ENCODE measurements around the gene SCNN1A.

Gene SCNN1A

DNA sequence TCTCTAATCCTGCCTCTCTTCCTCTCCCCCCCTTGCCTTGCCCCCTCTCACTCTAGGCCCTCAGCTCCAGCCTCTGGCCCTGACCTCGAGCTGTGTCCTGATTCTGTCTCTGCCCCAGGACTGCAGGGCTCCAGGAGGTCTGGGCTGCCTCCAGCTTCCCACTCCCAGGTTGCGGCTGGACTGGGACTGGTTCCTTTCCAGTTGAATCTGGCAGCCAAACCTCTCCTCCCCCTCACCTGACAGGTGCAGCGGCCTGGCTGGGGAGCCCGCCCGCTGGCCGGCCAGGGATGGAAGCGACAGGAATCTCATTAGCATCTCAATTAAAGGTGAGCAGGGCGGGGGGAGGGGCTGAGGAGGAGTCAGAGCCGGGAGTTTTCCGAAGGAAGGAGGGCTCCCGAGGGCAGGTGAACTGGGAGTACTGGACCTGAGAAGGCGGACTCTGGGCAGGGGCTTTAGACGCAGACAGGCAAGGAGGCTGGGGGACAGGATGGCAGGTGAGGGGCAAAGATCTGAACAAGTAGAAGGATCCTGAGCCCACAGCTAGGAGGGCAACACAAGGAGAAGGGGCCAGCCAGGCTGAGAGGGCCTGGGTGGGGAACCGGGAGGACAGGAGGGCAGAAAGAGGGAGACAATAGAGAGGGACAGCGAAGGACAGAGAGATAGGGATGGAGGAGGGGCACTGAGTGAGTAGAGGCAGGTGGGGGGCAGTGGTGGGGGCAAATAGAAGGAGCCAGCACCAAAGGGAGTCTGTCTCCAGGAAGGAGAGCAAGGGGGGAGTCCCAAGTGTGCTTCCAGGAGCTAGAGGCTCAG, at the start of gene SCNN1A:
TSS of gene SCNN1A (minus strand) at position 295 of the 810 bp plus-strand sequence. CDS start 780 bp downstream, outside the sequence.
- DNase-seq: no peak

DNA sequence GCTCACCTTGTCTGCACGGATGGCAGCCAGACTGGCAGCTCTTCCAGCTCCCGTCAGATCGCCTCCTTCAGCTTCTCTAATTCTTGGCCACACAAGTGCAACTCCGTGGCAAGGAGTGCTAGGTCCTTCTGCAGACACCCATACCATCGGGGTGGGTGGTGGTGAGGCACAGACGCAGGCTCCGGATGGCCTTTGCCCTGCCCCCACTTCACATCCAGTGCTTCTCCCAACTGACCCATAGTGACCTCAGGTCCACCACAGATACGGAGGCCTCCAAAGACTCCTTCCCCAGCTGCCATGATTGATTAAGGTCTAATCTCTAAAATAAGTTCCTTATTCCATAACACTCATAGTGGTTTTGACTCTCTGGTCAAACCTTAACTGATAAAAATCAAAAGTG, 49.5 kb upstream of the SCNN1A start:
- no peak for DNase-seq

DNA sequence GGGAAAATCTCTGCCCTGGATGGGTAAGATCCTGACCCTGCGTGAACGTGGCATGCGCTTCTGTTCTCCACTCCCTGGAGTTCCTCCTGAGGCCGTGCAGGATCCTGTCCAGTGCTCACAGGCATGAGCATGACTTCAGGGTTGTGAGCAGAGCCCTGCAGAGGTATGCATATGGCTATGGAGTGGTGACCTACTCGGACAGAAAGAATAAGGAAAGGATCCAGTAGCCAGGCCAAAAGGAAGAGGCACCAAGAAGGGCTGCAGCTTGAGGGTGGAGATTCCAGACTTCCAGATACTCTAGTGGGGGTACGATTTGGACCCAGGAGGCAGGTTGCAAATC, 48.6 kb upstream of the SCNN1A start:
- no peak for DNase-seq

DNA sequence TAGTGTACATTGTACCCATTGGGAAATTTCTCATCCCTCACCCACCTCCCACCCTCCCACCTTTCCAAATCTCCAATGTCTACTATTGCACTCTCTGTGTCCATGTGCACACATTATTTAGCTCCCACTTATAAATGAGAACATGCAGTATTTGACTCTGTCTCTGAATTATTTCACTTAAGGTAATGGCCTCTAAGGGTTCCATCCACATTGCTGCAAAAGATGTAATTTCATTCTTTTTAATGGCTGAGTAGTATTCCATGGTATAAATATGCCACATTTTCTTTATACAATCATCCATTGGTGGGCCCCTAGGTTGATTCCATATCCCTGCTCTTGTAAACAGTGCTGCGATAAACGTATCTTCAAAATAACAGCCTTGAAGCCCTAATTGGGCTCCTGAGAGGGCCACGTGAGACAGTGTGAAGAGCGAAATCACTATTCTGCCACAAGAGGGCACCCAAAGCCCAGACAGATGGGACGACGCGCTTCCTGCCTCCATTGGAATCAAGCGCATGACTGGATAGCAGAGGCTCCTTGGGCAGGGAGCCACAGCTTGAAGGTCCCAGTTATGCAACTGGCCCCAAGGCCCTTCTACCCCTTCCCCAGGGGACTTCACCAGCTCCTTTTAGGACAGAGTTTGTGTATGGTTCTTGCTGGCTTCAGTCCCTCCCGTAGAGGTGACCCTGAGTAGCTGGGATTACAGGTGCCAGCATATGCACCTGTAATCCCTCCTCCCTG, 48.1 kb upstream of the SCNN1A start:
- DNase-seq: peak; percentile 86

DNA sequence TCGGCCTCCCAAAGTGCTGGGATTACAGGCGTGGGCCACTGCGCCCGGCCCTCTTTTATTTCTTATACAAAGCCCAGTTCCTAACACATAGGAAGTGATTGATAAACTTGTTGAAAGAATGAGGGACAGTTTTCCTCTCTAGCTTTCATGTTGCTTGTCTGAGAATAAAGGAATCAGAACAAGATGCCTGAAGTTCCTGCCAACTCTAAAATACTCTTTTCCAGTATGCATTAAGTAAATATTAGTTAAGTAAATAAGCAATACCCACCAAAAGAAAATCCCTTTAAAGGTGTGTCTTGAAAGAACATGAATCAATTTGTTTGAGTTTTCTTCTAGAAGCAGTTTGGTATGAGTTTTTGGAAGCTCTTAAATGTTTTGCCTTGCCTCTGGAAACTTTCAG, 45.0 kb upstream of the SCNN1A start:
- no peak for DNase-seq

DNA sequence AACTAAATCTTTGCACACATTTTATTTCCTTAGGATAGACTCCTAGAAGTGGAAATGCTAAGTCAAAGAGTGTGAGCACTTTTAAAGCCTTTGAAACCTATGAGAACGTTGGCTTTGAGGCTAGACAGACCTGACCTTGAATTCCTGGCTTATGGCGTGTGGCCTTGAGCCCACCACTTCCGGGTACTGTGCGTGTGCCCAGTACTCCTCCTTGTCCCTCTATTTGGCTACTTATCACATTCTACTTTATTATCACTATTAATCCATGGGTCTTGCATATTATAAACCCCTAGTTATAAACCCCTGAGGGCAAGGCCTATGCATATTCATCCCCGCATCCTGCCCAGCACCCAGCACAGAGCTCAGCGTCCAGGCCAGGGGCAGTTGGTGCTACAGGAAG, 43.4 kb upstream of the SCNN1A start:
- DNase-seq: no peak

DNA sequence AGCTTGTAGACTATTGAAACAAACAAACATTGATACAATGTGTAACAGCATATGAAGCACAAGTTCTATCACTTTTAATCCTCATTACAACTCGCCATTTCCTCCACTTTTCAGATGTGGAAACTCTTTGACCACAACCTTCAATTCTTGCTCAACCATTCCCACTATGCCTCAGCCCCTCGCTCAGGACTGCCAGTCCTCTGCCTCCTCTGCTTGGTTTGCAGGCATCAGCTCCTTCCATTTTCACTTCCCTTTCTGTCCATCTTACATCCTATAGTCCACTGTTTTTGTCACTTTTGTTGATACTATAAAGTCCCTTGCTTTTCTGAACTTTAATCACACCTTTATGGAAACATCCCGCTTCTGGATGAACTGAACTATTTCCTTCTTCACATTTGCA, 41.2 kb upstream of the SCNN1A start:
- no peak for DNase-seq

DNA sequence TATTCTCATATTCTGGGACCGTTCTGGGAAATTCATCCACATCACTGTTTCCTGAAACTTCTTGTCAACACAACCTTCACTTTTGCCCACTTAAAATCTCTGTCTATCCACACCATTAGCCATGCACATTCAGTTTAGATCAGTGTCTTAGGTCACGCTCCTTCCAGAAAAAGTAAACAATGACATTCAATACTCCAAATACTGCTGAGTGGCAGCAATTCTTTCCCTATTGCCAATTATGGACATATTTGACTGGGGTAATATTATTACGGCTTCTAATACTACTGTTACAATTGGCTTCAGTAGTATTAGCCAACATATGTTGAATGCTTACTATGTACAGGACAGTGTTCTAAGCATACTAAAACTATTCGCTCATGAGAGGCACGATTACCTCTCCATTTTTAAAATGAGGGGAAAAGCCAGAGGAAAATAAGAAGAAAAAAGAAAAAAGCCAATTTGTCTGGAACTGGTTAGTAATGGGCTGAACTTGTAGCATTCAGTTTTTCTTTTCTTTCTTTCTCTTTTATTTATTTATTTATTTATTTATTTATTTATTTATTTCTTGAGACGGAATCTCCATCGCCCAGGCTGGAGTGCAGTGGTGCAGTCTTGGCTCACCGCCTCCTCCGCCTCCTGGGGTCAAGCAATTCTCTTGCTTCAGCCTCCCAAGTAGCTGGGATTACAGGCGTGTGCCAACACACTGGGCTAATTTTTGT, 32.0 kb upstream of the SCNN1A start:
- no peak for DNase-seq

DNA sequence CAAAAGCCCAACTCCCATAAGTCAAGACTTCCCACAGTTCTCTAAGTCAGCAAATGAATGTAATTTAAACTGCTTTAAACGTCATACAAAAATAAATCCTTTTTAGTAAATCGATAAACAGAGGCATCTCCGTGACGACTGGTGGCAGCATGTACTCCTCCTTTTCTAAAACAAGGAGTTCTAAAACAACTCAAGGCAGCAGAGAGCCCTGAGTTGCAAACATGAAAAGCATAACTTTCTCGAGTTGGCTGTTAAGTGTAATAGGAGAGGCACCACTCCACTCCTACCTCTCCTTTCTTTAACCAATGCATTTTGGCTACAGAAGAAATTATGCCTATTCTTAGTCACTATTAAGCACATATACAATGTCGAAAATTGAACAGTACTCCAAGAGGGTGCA, 30.6 kb upstream of the SCNN1A start:
- no peak for DNase-seq

DNA sequence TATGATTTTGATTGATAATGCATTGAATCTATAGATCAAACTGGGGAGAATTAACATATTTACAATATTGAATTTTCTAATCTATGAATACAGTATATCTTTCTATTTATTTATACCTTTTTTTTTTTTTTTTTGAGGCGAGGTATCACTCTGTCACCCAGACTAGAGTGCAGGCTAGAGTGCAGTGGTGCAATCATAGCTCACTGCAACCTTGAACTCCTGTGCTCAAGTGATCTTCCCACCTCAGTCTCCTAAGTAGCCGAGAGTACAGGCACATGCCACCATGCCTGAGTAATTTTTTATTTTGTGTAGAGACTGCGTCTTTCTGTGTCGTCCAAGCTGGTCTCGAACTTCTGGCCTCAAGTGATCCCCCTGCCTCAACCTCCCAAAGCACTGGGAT, 29.0 kb upstream of the SCNN1A start:
- DNase-seq: no peak

DNA sequence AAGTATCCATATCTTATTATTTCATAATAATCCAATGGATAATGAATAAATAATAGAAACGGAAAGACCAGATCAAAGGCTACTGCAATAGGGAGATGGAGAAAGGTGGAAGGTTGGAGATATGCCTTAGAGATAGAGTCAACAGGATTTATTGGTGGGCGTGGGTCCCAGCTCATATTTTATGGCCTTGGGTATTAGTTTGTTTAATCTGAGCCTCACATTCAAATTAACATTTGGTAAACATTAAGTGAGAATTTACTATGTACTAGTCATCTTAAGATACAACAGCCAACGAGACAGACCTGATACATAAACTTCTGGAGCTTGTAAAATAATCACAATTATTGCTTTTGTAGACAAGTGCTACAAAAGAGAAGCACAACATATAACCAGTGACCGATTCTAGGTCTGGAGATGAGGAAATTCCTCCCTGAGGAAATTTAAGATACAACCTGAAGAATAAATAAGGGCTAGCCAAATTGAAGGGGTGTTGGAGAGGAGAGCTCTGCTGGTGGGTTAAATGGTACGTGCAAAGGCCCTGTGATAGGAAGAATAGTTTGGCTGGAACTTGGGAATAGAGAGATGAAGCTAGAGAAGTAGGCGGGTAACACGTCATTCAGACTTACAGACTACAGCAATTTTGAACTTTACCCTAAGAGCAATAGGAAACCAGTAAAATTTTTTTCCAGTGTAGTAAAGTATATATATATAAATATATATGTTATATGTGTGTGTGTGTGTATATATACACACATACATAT, 24.7 kb upstream of the SCNN1A start:
- DNase-seq: no peak

DNA sequence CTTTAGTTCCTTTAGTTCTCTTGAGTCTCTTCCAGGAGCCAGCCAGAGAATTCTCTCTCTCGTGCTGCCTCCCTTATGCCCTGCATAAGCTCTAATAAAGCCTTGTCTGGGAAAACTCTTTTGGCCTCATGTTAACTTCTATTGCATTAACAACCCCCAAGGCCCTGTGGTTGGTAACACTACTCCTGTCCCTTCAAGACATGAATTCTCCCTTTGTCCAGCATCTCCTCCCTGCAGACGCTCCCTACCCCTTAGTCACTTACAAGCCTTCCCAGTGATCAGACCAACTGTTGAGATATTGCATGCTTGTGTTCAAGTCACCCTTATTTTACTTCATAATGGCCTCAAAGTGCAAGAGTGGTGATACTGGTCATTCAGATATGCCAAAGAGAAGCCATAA, 20.7 kb upstream of the SCNN1A start:
- no peak for DNase-seq

DNA sequence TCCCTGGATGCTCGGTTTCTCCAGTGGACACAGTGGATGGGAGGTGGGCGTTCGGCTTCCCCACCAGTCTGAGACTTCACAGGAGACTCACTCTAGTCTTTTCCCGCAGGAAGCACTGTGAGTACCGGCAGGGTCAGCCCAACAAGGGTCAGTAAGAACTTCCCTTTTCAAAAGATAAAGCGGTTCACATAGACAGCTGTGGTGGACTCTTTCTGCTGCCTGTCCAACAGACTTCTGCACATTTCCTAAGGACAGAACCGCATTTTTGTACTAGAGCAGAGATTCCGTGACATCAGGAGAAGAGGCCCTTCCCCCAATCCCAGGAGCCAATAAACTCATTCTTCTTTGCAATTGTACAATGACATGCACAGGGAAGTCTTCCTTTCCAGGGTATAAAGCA, 19.0 kb upstream of the SCNN1A start:
- no peak for DNase-seq

DNA sequence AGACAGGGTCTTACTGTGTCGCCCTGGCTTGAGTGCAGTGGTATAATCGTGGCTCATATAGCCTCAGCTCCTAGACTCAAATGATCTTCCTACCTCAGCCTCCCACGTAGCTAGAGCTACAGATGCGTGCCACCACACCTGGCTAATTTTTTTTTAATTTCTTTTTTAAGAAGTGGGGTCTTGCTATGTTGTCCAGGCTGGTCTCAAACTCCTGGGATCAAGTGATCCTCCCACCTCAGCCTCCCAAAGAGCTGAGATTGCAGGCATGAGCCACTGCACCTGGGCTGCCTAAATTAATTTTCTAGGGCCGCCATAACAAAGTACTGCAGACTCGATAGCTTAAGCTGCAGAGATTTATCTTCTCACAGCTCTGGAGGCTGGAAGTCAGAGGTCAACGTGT, 17.7 kb upstream of the SCNN1A start:
- no peak for DNase-seq

DNA sequence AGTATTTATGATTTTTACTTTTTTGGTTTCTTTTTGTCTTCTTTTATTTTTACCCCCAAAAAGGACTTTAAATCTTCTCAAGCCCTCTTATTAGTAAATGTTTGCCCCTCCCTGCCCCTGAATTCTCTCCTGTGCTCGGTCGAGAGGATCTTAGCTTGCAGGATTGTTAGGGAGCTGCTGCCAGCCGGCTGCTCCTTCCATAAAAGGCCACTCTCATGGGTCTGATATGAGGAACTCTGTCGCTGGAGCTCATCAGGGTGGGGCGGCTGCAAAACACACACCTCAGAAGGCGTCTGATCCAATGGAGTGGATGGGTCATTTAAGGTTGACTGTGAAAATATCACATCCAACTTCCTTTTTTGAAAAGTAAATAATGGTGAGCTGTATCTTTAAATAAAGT, 17.1 kb upstream of the SCNN1A start:
- no peak for DNase-seq

DNA sequence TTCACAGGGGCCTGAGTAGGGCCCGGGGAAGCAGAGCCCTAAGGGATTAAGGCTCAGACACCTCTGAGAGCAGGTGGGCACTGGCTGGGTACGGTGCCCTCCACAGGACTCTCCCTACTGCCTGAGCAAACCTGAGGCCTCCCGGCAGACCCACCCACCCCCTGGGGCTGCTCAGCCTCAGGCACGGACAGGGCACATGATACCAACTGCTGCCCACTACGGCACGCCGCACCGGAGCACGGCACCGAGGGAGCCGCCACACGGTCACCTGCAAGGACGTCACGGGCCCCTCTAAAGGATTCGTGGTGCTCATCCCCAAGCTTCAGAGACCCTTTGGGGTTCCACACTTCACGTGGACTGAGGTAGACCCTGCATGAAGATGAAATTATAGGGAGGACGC, 15.7 kb upstream of the SCNN1A start:
- DNase-seq: no peak

DNA sequence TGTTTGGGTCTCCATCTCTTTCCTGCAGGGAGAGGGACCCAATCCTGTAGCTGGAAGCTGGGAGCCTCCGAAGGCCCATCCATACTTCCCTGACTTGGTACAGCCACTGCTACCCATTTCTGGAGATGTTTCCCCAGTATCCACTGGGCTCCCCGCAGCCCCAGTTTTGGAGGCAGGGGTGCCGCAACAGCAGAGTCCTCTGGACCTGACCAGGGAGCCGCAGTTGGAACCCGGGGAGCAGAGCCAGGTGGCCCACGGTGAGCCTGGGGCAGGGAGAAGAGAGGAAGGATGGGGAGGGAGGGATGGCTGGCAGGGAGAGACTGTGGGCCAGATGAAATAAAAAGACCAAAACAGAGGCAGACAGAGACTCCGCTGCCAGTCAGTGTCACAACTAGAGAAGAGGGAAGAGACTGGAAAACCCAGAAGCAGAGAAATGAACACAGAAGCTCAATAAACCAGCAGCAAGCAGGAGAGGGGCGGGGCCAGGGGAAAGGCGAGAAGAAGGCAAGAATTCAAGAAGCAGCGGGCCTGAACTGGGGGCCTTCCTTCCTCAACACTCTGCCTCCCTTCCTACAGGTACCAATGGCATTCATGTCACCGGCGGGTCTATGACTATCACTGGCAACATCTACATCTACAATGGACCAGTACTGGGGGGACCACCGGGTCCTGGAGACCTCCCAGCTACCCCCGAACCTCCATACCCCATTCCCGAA, 14.9 kb upstream of the SCNN1A start:
- no peak for DNase-seq

DNA sequence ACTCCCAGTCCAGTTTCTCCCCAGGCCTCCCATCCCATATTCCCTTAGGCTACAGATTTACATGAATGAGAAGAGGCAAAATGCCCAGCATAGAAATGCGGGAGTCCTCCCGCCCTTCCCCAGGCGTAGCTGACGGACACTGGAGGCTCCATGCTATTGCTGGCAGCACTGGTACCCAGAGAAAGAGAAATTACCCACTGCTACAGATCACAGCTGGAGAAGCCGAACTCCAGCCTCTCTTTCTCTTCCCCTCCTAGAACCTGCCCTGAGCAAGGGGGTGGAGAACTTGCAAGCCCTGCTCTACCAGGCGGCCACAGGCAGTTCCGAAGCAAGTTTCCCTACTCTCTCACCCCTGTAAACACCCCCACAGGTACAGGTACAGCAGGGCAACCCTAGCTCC, 12.2 kb upstream of the SCNN1A start:
- no peak for DNase-seq

DNA sequence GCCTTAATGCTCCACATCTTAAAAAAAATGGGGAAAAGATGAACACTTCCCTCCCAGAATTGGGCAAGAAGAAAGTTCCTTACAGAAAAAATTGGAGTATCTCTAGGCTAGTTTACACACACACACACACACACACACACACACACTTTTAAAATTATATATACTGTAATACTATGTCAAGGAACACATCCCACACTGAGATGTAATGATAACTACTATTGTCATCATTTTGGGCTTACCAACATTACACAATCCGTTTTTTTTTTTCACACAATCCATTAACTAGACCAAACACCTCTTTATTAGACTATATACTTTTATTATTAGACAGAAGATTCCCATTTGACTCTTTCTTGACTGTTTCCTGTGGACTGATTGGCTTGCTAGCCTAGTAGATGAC, 11.1 kb upstream of the SCNN1A start:
- DNase-seq: no peak

DNA sequence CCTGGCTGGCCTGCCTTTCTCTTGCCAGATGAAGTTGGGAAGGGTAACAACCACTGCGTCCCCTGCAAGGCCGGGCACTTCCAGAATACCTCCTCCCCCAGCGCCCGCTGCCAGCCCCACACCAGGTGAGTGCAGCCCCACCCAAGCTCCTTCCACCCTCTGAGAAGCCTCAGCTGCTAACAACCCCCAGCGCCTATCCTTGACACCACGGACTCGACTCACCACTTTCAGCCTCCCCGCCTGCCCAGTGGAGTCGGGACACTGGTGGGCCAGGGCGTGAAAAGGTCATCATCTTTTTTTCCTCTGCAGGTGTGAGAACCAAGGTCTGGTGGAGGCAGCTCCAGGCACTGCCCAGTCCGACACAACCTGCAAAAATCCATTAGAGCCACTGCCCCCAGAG, 10.7 kb upstream of the SCNN1A start:
- DNase-seq: no peak

DNA sequence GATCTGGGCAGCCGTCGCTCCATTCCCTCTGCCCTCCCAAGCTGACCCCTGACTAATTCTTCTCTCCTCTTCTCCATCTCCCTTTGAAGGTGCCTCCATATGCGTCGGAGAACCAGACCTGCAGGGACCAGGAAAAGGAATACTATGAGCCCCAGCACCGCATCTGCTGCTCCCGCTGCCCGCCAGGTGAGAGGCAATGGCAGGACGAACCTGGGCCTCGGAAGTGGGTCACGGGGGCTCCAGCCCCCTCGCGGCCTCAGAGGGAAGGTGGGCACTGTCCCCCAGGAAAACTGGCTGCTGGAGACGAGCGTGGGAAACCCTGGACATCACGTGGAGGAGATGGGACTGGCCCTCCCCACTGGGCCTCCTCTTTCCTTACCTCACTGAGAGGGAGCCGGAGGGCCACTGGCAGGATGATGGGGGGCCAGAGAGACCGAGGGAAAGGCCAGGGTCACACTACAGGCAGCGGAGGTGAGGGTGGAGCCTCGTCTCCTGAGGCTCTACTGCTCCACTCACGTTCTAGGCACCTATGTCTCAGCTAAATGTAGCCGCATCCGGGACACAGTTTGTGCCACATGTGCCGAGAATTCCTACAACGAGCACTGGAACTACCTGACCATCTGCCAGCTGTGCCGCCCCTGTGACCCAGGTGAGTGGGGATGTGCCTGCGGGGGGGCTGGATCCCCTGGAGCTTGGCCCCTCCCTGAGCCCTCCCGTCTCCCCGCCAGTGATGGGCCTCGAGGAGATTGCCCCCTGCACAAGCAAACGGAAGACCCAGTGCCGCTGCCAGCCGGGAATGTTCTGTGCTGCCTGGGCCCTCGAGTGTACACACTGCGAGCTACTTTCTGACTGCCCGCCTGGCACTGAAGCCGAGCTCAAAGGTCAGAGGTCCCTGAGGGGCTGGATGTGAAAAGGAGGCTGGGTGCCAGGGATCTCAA, 9.4 kb upstream of the SCNN1A start:
- DNase-seq: no peak
